IPS-NIHi11 (cell line): ENCODE data around the gene TRAK2.
A peak's percentile ranks its signal among the peaks of the same experiment; 100 is the strongest.

Experiments used
- DNase-seq: peaks from one replicate; pipeline ENCODE4 v3.0.0; 2012; ENCODE audit warnings: mixed read lengths, low spot score

The TRAK2 gene

GRCh38 chr2:201451292-201452057, at the start of gene TRAK2, which contains the start of gene STRADB:
Gene TRAK2, minus strand, starts transcription at chr2:201451458. Its CDS starts 30,951 bp downstream, at chr2:201420507.
Gene STRADB, plus strand, starts transcription at chr2:201451740. Its CDS starts 3,101 bp downstream, at chr2:201454841.
- peak; percentile 98 for DNase-seq

- DNase-seq: no peak
Observed at GRCh38 chr2:201500534-201500933, 49.3 kb upstream of the TRAK2 start.

- no peak for DNase-seq
Observed at GRCh38 chr2:201496785-201497184, 45.5 kb upstream of the TRAK2 start.

- DNase-seq: no peak
Observed at GRCh38 chr2:201490291-201490690, 39.0 kb upstream of the TRAK2 start.

GRCh38 chr2:201484805-201485204, 33.5 kb upstream of the TRAK2 start:
- DNase-seq: no peak

- DNase-seq: peak; percentile 15
Observed at GRCh38 chr2:201483758-201484157, 32.5 kb upstream of the TRAK2 start.

- DNase-seq: no peak
Observed at GRCh38 chr2:201483342-201483741, 32.1 kb upstream of the TRAK2 start.

GRCh38 chr2:201482543-201482942, 31.3 kb upstream of the TRAK2 start:
- no peak for DNase-seq

GRCh38 chr2:201472411-201472810, 21.2 kb upstream of the TRAK2 start:
- no peak for DNase-seq

- no peak for DNase-seq
Observed at GRCh38 chr2:201471732-201472393, 20.6 kb upstream of the TRAK2 start.

- DNase-seq: peak; percentile 65
Observed at GRCh38 chr2:201470821-201471731, 19.8 kb upstream of the TRAK2 start.

GRCh38 chr2:201467666-201468065, 16.4 kb upstream of the TRAK2 start:
- no peak for DNase-seq

GRCh38 chr2:201466050-201466675, 14.9 kb upstream of the TRAK2 start:
- no peak for DNase-seq

- no peak for DNase-seq
Observed at GRCh38 chr2:201465524-201465971, 14.3 kb upstream of the TRAK2 start.

GRCh38 chr2:201464547-201464946, 13.3 kb upstream of the TRAK2 start:
- no peak for DNase-seq

- no peak for DNase-seq
Observed at GRCh38 chr2:201460532-201460931, 9.3 kb upstream of the TRAK2 start.

GRCh38 chr2:201458381-201458780, 7.1 kb upstream of the TRAK2 start:
- no peak for DNase-seq

GRCh38 chr2:201452922-201453643, 1.8 kb upstream of the TRAK2 start:
- DNase-seq: no peak

GRCh38 chr2:201452058-201452921, 1.0 kb upstream of the TRAK2 start:
- peak; percentile 76 for DNase-seq

GRCh38 chr2:201450954-201451291, 335 bp downstream of the TRAK2 start:
- peak; percentile 33 for DNase-seq
